ENCODE results near the gene ADA.
"Not testable (repeated sequence)": the region's sequence is repeated elsewhere in the genome, so short reads cannot be mapped to it uniquely, and the experiment has no call there.

Gene ADA

GRCh38 chr20:44678990-44679611 is 27.6 kb upstream of the ADA start:
- no peak for FAIRE-seq
- no peak for DNase-seq (ENCODE audit: low spot score)

- DNase-seq (ENCODE audit: low spot score) (no peak), FAIRE-seq (no peak)
Measured at GRCh38 chr20:44678242-44678641, 26.7 kb upstream of the ADA start.

- DNase-seq (ENCODE audit: low spot score); FAIRE-seq: not testable (repeated sequence)
Measured at GRCh38 chr20:44672318-44672902, 20.9 kb upstream of the ADA start.

- DNase-seq (ENCODE audit: low spot score); FAIRE-seq: not testable (repeated sequence)
Measured at GRCh38 chr20:44671541-44671940, 20.0 kb upstream of the ADA start.

- DNase-seq (ENCODE audit: low spot score) (peak; percentile 67), FAIRE-seq (peak; percentile 73)
Measured at GRCh38 chr20:44670851-44671250, 19.4 kb upstream of the ADA start.

- FAIRE-seq = no peak
- DNase-seq (ENCODE audit: low spot score) = no peak
Measured at GRCh38 chr20:44666066-44666465, 14.6 kb upstream of the ADA start.

GRCh38 chr20:44664131-44664530 is 12.6 kb upstream of the ADA start:
- no peak for DNase-seq (ENCODE audit: low spot score)
- no peak for FAIRE-seq

- DNase-seq (ENCODE audit: low spot score) = no peak
- no peak for FAIRE-seq
Measured at GRCh38 chr20:44662261-44662660, 10.8 kb upstream of the ADA start.

GRCh38 chr20:44660581-44660980 is 9.1 kb upstream of the ADA start:
- FAIRE-seq (no peak), DNase-seq (ENCODE audit: low spot score) (no peak)

- DNase-seq (ENCODE audit: low spot score) = no peak
- no peak for FAIRE-seq
Measured at GRCh38 chr20:44659931-44660330, 8.4 kb upstream of the ADA start.

- DNase-seq (ENCODE audit: low spot score) (no peak), FAIRE-seq (no peak)
Measured at GRCh38 chr20:44658810-44659209, 7.3 kb upstream of the ADA start.

- DNase-seq (ENCODE audit: low spot score) = no peak
- no peak for FAIRE-seq
Measured at GRCh38 chr20:44657875-44658274, 6.4 kb upstream of the ADA start.

- FAIRE-seq (no peak), DNase-seq (ENCODE audit: low spot score) (no peak)
Measured at GRCh38 chr20:44656448-44656847, 4.9 kb upstream of the ADA start.

- not testable (repeated sequence) for FAIRE-seq; DNase-seq (ENCODE audit: low spot score)
Measured at GRCh38 chr20:44654210-44654609, 2.7 kb upstream of the ADA start.

- DNase-seq (ENCODE audit: low spot score) (no peak), FAIRE-seq (no peak)
Measured at GRCh38 chr20:44653546-44653945, 2.0 kb upstream of the ADA start.

- FAIRE-seq (no peak), DNase-seq (ENCODE audit: low spot score) (no peak)
Measured at GRCh38 chr20:44651434-44651683, 140 bp downstream of the ADA start.

GRCh38 chr20:44650771-44651433 is 597 bp downstream of the ADA start:
- DNase-seq (ENCODE audit: low spot score) (no peak), FAIRE-seq (no peak)

GRCh38 chr20:44649976-44650375 is 1.5 kb downstream of the ADA start:
- DNase-seq (ENCODE audit: low spot score) = no peak

GRCh38 chr20:44649126-44649525 is 2.4 kb downstream of the ADA start:
- no peak for DNase-seq (ENCODE audit: low spot score)
- no peak for FAIRE-seq

More at GRCh38 chr20:44649976-44650375, 1.5 kb downstream of the ADA start:
- no peak for FAIRE-seq

GRCh38 chr20:44648579-44648978 is 2.9 kb downstream of the ADA start:
- FAIRE-seq (no peak), DNase-seq (ENCODE audit: low spot score) (no peak)

- DNase-seq (ENCODE audit: low spot score) = no peak
- FAIRE-seq = no peak
Measured at GRCh38 chr20:44648068-44648467, 3.4 kb downstream of the ADA start.

GRCh38 chr20:44646641-44647274 is 4.7 kb downstream of the ADA start:
- DNase-seq (ENCODE audit: low spot score) = peak; percentile 21
- FAIRE-seq = no peak
